Measurements from ENCODE around the gene TMEM25.

GRCh38 chr11:118570787-118571186 is 39.8 kb downstream of the TMEM25 start:
- TF ChIP-seq CTCF (IDR thresholded peaks at IDR 0.05; ENCODE audit: low read depth, low read length): no peak
- no peak for TF ChIP-seq EZH2phosphoT487 (IDR thresholded peaks at IDR 0.05; ENCODE audit: low read depth)

Measured in OCI-LY3 (cell line).